DMS 273 (cell line): ENCODE data around the gene SKI.
A peak's percentile ranks its signal among the peaks of the same experiment; 100 is the strongest.

Source experiments
- DNase-seq: peaks from one replicate; lab custom pipeline; 2025; ENCODE audit not compliant: unreplicated experiment; lab: John Stamatoyannopoulos, UW

SKI gene

GRCh38 chr1:2209400-2210083, 18.6 kb upstream of the SKI start:
- no peak for DNase-seq

- DNase-seq, result no peak
Measured at GRCh38 chr1:2210084-2210653, 17.9 kb upstream of the SKI start.

- DNase-seq, result no peak
Measured at GRCh38 chr1:2210786-2211185, 17.3 kb upstream of the SKI start.

GRCh38 chr1:2212274-2212531, 15.9 kb upstream of the SKI start:
- DNase-seq, result no peak

- DNase-seq, result peak; percentile 84
Measured at GRCh38 chr1:2212532-2213491, 15.3 kb upstream of the SKI start.

GRCh38 chr1:2213576-2214505, 14.3 kb upstream of the SKI start:
- DNase-seq, result no peak

GRCh38 chr1:2214541-2215241, 13.4 kb upstream of the SKI start:
- DNase-seq, result no peak

GRCh38 chr1:2215329-2215728, 12.8 kb upstream of the SKI start:
- DNase-seq, result no peak

GRCh38 chr1:2215909-2216766, 12.0 kb upstream of the SKI start:
- DNase-seq, result no peak

- DNase-seq, result no peak
Measured at GRCh38 chr1:2216767-2217058, 11.4 kb upstream of the SKI start.

GRCh38 chr1:2221271-2221670, 6.8 kb upstream of the SKI start:
- DNase-seq, result no peak

GRCh38 chr1:2224170-2224584, 3.9 kb upstream of the SKI start:
- no peak for DNase-seq

GRCh38 chr1:2224631-2225428, 3.3 kb upstream of the SKI start:
- no peak for DNase-seq

- DNase-seq, result no peak
Measured at GRCh38 chr1:2226525-2227345, 1.4 kb upstream of the SKI start.

- DNase-seq, result peak; percentile 98
Measured at GRCh38 chr1:2227346-2228156, 568 bp upstream of the SKI start.

- DNase-seq, result peak; percentile 70
Measured at GRCh38 chr1:2228694-2229036, 546 bp downstream of the SKI start.
